Endodermal cell (in vitro differentiated cells): Measurements from ENCODE around the gene DRD1. TPM values are rescaled to one million over a fixed set of nuclear protein-coding genes. Genes with fewer than 3 reads are reported as not detected.

ENCODE experiments used
- DNase-seq: peaks from one replicate; pipeline ENCODE4 v3.0.0-alpha.2; 2017
- H3K27ac ChIP-seq: 2 replicates; pipeline ENCODE4 v1.5.1; 2013; ENCODE audit warnings: mild to moderate bottlenecking, low read depth, low read length, moderate library complexity
- H3K27me3 ChIP-seq: 2 replicates; pipeline ENCODE4 v1.6.1; 2013; ENCODE audit warnings: mild to moderate bottlenecking, low read length, moderate library complexity; ENCODE audit not compliant: insufficient read depth, control insufficient read depth, poor library complexity, severe bottlenecking
- H3K36me3 ChIP-seq: 2 replicates; pipeline ENCODE4 v1.7.0; 2013; ENCODE audit warnings: mild to moderate bottlenecking, low read length, moderate library complexity; ENCODE audit not compliant: control insufficient read depth, insufficient read depth
- H3K4me1 ChIP-seq: one replicate; pipeline ENCODE4 v1.7.0; 2013; ENCODE audit warnings: low read length; ENCODE audit not compliant: control insufficient read depth, insufficient read depth
- H3K4me3 ChIP-seq: 2 replicates; pipeline ENCODE4 v1.5.1; 2013; ENCODE audit warnings: mild to moderate bottlenecking, low read length, moderate library complexity
- H3K9ac ChIP-seq: 2 replicates; pipeline ENCODE4 v1.6.1; 2013; ENCODE audit warnings: mild to moderate bottlenecking, low read length, moderate library complexity; ENCODE audit not compliant: poor library complexity, severe bottlenecking; ENCODE audit errors: extremely low read depth
- H3K9me3 ChIP-seq: 2 replicates; pipeline ENCODE4 v1.6.1; 2013; ENCODE audit warnings: mild to moderate bottlenecking, low read length, moderate library complexity; ENCODE audit not compliant: control insufficient read depth
- H3K27ac Mint-ChIP-seq: 2 replicates; pipeline ENCODE4 v1.8.0; 2020; ENCODE audit warnings: mixed read lengths
- H3K27me3 Mint-ChIP-seq: 2 replicates; pipeline ENCODE4 v1.8.0; 2021; ENCODE audit warnings: mild to moderate bottlenecking, mixed read lengths; ENCODE audit not compliant: insufficient read depth
- H3K36me3 Mint-ChIP-seq: 2 replicates; pipeline ENCODE4 v1.8.0; 2020; ENCODE audit warnings: low read depth, mixed read lengths
- H3K4me1 Mint-ChIP-seq: 2 replicates; pipeline ENCODE4 v1.8.0; 2020; ENCODE audit warnings: mixed read lengths
- H3K4me3 Mint-ChIP-seq: 2 replicates; pipeline ENCODE4 v1.8.0; 2020; ENCODE audit warnings: mild to moderate bottlenecking, moderate library complexity, mixed read lengths
- H3K9me3 Mint-ChIP-seq: 2 replicates; pipeline ENCODE4 v1.8.0; 2020; ENCODE audit warnings: mild to moderate bottlenecking, mixed read lengths
- CTCF ChIP-seq: fragments of 200-600 bp; sonication (generic); conservative IDR thresholded peaks from 2 replicates; pipeline ENCODE4 v1.5.0; 2021; ENCODE audit warnings: antibody characterized with exemption, mild to moderate bottlenecking
- WGBS, 2 experiments: methylation state at CpG; one replicate each; pipeline versions ENCODE4 v1.1.5 to v1.1.7; 2013; ENCODE audit warnings: missing lambda C conversion rate in 2 of 2, mixed read lengths in 1 of 2; ENCODE audit not compliant: insufficient coverage in 1 of 2, insufficient read length in 1 of 2; 5-methylcytosine and 5-hydroxymethylcytosine counted together
- total RNA-seq, 2 donors: library from RNA; stranded (reverse); fragmentation: NEBNext Ultra II Directional in 1 of 2; extraction: Animal tissue kit (Norgen Biotek cat#: 25700) in 1 of 2; gene quantifications; 2 replicates in 1 of 2; 3 replicates in 1 of 2; pipeline ENCODE4 v1.2.1, GENCODE V29; 2021

The DRD1 gene
- total RNA-seq, 2 donors from 2014 or later: 0.53 to 0.59 TPM

- no peak for DNase-seq
- H3K4me3 ChIP-seq: no peak overlapping the region
- no peak overlapping the region for H3K9ac ChIP-seq
- WGBS, 2 experiments: 89 to 90% methylated on average over 3 to 4 of the region's 5 CpGs
- Mint-ChIP-seq H3K27me3 (peaks cover 12% of the 10 kb centered on the region), H3K9me3 (no peaks in the 10 kb centered on the region), H3K36me3 (no peaks in the 10 kb centered on the region), H3K4me3 (no peak overlapping the region), H3K4me1 (peaks cover 34% of the 10 kb centered on the region), H3K27ac (no peak overlapping the region)
- no peaks in the 10 kb centered on the region for H3K36me3 ChIP-seq
- H3K27ac ChIP-seq: no peak overlapping the region
- TF ChIP-seq CTCF: no peak
- H3K27me3 ChIP-seq: no peaks in the 10 kb centered on the region
- no peaks in the 10 kb centered on the region for H3K9me3 ChIP-seq
- H3K4me1 ChIP-seq: peaks cover 9% of the 10 kb centered on the region
Measured at GRCh38 chr5:175470781-175471180, 26.8 kb upstream of the DRD1 start.

GRCh38 chr5:175469916-175470315 lies 25.9 kb upstream of the DRD1 start:
- Histone ChIP-seq H3K9me3 (no peaks in the 10 kb centered on the region), H3K9ac (no peak overlapping the region), H3K36me3 (no peaks in the 10 kb centered on the region), H3K4me3 (no peak overlapping the region), H3K27me3 (no peaks in the 10 kb centered on the region), H3K4me1 (peaks cover 9% of the 10 kb centered on the region), H3K27ac (no peak overlapping the region)
- Mint-ChIP-seq H3K4me1 (peaks cover 28% of the 10 kb centered on the region), H3K36me3 (no peaks in the 10 kb centered on the region), H3K4me3 (no peak overlapping the region), H3K27me3 (peaks cover 7% of the 10 kb centered on the region), H3K9me3 (no peaks in the 10 kb centered on the region), H3K27ac (no peak overlapping the region)
- no peak for DNase-seq
- 55 to 56% methylated on average over 3 of the region's 3 CpGs for WGBS, 2 experiments
- TF ChIP-seq CTCF: no peak

DNA sequence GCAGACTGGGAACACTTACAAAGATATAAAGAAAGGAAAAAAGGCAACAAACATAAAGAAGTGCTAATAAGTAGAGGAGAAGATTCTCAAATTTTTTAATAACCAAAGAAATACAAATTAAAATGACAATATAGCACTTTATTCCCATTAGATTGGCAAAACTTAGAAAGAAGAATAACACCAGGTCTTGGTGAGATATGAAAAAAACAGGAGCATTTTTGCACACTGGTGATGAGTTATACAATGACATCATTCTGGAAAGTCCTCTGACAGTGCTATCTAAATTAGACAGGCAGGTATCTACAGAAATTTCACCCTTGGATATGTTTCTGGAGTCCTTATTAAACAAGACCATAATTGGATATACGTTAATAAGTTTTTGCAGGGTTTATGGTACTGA lies 24.9 kb upstream of the DRD1 start:
- Mint-ChIP-seq H3K27ac (no peak overlapping the region), H3K36me3 (no peaks in the 10 kb centered on the region), H3K4me3 (no peak overlapping the region), H3K27me3 (no peaks in the 10 kb centered on the region), H3K9me3 (no peaks in the 10 kb centered on the region), H3K4me1 (peaks cover 38% of the 10 kb centered on the region)
- no peak for DNase-seq
- H3K27me3 ChIP-seq: no peaks in the 10 kb centered on the region
- no peak overlapping the region for H3K4me3 ChIP-seq
- no peak overlapping the region for H3K9ac ChIP-seq
- no peak overlapping the region for H3K27ac ChIP-seq
- TF ChIP-seq CTCF: no peak
- H3K9me3 ChIP-seq: no peaks in the 10 kb centered on the region
- H3K4me1 ChIP-seq: peaks cover 15% of the 10 kb centered on the region
- H3K36me3 ChIP-seq: no peaks in the 10 kb centered on the region
- WGBS, 2 experiments: 100% methylated on average over 1 of the region's 1 CpG; no CpG with 5 or more reads in 1 of the 2 experiments
